ENCODE results near the gene MUTYH.
A peak's percentile ranks its signal among the peaks of the same experiment; 100 is the strongest.
"Not testable (repeated sequence)": the region's sequence is repeated elsewhere in the genome, so short reads cannot be mapped to it uniquely, and the experiment has no call there.

The MUTYH gene

DNA sequence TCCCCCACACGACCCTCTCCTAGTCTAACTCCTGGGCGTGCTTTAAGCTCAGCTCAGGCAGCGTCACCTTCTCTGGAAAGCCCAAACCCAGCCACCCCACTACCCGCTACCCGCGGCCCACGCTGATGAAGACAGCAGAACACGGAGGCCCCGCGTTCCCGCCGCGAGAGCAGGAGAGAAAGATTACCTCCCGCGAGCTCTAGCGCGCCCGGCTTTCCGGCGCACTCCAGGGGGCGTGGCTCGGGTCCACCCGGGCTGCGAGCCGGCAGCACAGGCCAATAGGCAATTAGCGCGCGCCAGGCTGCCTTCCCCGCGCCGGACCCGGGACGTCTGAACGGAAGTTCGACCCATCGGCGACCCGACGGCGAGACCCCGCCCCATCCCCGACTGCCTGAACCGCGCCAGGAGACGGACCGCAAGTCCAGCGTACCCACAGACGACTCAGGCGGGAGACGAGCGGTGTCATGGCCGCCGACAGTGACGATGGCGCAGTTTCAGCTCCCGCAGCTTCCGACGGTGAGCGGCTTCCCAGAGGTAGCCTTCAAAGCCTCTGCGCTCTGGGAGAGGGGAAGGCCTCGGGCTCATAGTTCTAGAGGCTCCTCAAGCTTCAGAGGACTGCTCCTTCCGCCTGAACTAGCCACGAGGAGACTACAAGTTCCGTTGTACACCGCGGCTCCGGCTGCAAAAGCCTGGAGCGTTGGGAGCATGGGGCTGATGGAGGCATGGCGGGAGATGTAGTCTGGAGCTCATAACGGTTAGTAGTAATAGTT, at the start of gene MUTYH, which contains the start of gene TOE1:
Gene MUTYH, minus strand, starts transcription at position 652 of the 770 bp plus-strand sequence. CDS start 5,935 bp downstream, outside the sequence.
Gene TOE1, plus strand, starts transcription at position 382 of the 770 bp plus-strand sequence. Its CDS starts 83 bp downstream, at position 465.
- peak; percentile 89 for DNase-seq (ENCODE audit: low read depth)

DNA sequence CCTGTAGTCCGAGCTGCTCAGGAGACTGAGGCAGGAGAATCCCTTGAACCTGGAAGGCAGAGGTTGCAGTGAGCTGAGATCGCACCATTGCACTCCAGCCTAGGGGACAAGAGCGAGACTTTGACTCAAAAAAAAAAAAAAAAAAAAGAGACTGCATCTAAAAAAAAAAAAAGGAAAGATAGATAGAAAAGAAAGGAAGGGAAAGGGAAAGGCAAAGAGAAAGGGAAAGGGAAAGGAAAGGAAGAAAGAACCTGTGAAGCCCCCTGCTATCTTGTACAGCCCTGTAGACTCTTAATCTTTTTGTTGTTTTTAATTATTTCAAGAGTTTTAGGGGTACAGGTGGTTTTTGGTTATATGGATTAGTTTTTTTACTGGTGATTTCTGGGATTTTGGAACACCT, 46.0 kb upstream of the MUTYH start:
- DNase-seq (ENCODE audit: low read depth): no peak

DNA sequence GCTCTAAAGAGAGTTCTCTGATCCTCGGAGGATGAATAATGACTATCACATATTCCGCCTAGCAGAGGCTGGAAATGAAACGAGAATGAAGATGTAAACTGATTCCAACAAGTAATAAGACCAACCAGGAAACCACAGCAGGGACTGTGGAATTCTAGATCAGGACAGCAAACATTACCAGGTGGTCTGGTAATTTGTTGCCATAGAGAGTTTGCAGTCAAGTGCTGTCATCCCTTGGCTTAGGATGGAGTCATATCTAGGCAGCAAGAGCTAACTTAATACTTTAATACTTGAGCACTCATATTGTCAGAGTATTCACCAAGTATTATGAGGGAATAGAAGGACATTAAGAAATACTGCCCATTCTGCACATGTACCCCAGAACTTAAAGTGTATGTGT, 45.1 kb upstream of the MUTYH start:
- no peak for DNase-seq (ENCODE audit: low read depth)

GRCh38 chr1:45384213-45384612, 44.0 kb upstream of the MUTYH start:
- DNase-seq (ENCODE audit: low read depth): not testable (repeated sequence)

GRCh38 chr1:45383191-45383590, 43.0 kb upstream of the MUTYH start:
- DNase-seq (ENCODE audit: low read depth): no peak

DNA sequence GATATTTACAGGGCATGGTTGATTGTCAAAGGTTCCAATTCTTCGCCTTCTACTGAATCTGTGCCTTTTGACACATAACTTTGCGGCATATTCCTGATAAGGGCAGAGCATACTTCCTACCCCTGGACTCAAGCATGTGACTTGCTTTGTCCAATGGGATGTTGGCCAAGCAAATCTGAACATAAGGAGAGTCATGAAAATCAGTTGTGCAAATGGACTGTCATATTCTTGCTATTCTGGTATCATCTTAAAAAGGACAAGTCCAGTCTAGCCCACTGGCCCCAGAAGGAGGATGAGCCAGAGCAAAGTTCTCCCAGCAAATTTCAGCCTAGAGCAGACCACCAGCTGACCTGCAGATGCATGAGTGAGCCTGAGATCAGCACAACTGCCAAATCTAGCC, 41.0 kb upstream of the MUTYH start:
- no peak for DNase-seq (ENCODE audit: low read depth)

GRCh38 chr1:45380730-45381129, 40.5 kb upstream of the MUTYH start:
- DNase-seq (ENCODE audit: low read depth): no peak

GRCh38 chr1:45380125-45380524, 39.9 kb upstream of the MUTYH start:
- DNase-seq (ENCODE audit: low read depth): no peak

DNA sequence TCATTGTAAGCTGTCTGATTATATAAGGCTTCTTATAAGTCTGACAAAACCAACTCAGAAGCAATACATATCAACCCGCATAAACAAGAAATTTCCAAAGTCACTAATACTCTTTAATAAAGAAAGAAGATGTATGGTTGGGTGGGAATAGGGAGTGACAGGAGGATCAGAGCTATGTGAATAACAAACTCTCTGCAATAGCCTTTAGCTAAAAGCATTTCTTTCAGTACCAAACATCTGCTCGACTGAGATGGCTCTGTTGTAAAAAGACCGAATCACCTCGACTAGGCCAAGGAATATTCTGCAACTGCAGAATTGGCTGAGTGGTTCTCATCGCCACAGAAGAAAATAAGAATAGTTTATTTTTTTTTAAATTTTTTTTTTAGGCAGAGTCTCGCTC, 39.3 kb upstream of the MUTYH start:
- no peak for DNase-seq (ENCODE audit: low read depth)

GRCh38 chr1:45378184-45378583, 37.9 kb upstream of the MUTYH start:
- no peak for DNase-seq (ENCODE audit: low read depth)

DNA sequence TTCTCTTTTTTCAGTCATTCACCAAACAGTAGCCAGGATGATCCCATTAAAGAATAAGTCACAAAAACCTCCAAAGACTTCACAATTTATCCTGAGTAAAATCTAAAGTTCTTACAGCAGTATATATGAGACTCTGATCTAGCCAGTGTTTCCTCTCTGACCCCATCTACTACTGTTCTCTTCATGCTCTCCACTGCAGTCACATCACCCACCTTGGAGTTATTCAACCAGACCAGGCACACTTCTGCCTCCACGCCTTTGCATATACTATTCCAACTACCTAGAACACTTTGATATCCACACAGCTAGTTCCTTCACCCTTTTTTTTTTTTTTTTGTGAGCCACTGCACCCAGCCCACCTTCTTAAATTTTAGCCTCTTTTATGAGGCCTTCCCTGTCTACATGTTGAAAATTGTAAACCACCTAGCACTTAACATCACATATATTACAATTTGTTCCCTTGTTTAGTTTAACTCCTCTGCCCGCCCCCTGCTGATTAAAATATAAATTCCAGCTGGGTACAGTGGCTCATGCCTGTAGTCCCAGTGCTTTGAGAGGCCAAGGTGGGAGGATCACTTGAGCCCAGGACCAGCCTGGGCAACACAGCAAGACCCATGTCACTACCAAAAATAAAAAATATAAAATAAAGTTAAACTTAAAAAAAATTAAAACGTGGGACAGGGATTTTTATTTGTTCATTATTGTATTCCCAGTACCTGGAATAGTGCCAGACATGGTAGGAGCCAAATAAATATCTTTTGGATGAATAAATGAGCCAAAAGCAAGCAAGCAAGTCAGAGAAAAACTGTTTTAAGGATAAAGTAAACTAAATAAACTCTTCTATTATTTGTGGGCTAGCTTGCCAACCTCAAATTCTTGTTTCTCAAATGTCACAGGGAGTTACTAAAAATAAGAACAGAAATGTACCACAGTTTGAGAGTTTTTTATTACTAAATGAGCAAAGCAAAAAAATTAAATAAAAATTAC, 35.2 kb upstream of the MUTYH start:
- no peak for DNase-seq (ENCODE audit: low read depth)

- DNase-seq (ENCODE audit: low read depth): no peak
Measured at GRCh38 chr1:45373573-45373972, 33.3 kb upstream of the MUTYH start.

GRCh38 chr1:45370575-45370974, 30.3 kb upstream of the MUTYH start:
- DNase-seq (ENCODE audit: low read depth): no peak

GRCh38 chr1:45365051-45365450, 24.8 kb upstream of the MUTYH start:
- no peak for DNase-seq (ENCODE audit: low read depth)

DNA sequence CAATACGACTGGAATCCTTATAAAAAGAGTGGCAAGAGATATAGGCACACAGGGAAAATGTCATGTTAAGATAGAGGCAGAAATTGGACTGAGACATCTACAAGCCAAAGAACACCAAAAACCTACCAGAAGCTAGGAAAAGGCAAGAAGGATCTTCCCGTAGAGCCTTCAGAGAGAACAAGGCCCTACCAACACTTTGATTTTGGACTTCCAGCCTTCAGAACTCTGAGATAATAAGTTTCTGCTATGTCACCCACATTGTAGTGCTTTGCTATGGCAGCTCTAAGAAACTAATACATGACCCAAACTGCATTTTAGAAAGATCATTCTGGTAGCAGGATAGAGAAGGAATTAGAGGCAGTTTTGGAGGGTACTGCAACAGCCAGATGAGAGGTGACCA, 24.1 kb upstream of the MUTYH start:
- DNase-seq (ENCODE audit: low read depth): no peak

GRCh38 chr1:45360981-45361380, 20.7 kb upstream of the MUTYH start:
- DNase-seq (ENCODE audit: low read depth): not testable (repeated sequence)

GRCh38 chr1:45359882-45360513, 19.8 kb upstream of the MUTYH start:
- peak; percentile 30 for DNase-seq (ENCODE audit: low read depth)

- no peak for DNase-seq (ENCODE audit: low read depth)
Measured at GRCh38 chr1:45356186-45356585, 15.9 kb upstream of the MUTYH start.

GRCh38 chr1:45355683-45356082, 15.4 kb upstream of the MUTYH start:
- no peak for DNase-seq (ENCODE audit: low read depth)

DNA sequence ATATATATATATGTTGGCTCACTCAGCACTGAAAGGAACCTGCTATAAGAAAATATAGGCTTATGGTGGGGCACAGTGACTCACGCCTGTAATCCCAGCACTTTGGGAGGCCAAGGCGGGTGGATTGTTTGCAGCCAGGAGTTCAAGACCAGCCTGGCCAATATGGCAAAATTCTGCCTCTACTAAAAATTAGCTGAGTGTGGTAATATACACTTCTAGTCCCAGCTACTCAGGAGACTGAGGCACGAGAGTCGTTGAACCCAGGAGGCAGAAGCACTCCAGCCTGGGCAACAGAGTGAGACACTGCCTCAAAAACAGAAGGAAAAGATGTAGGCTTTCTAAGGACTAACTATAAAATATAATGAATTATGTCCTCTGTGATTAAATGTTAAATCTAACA, 14.6 kb upstream of the MUTYH start:
- DNase-seq (ENCODE audit: low read depth): no peak

GRCh38 chr1:45353685-45354084, 13.4 kb upstream of the MUTYH start:
- DNase-seq (ENCODE audit: low read depth): no peak

- DNase-seq (ENCODE audit: low read depth): no peak
Measured at GRCh38 chr1:45351508-45351907, 11.3 kb upstream of the MUTYH start.

All from HS-27A (cell line).